CD14-positive monocyte (primary cell): ENCODE results near the gene CPEB4. TPM values are rescaled to one million over a fixed set of nuclear protein-coding genes. Genes with fewer than 3 reads are reported as not detected.

Experiments
- DNase-seq, 3 donors: peaks; one replicate each; pipeline ENCODE4 v3.0.0-alpha.2; 2011 to 2022
- H2AFZ ChIP-seq: 2 replicates; pipeline ENCODE4 v1.6.0; 2012; ENCODE audit warnings: mild to moderate bottlenecking, low read depth, low read length, inconsistent platforms; ENCODE audit not compliant: insufficient read depth, poor library complexity, severe bottlenecking
- H3K27ac ChIP-seq, 2 donors: 1 replicate in 1 of 2; 2 replicates in 1 of 2; pipeline ENCODE4 v1.5.1; 2012 to 2013; ENCODE audit warnings: low read length in 2 of 2, control low read depth in 1 of 2, inconsistent platforms in 1 of 2, low read depth in 1 of 2, mild to moderate bottlenecking in 1 of 2
- H3K27me3 ChIP-seq, 2 donors: one replicate each; pipeline versions ENCODE4 v1.6.0 to v1.6.1; 2011 to 2013; ENCODE audit warnings: low read length in 2 of 2; ENCODE audit not compliant: control insufficient read depth in 2 of 2, insufficient read depth in 2 of 2
- H3K36me3 ChIP-seq, 2 donors: replicated peaks in 1 of 2; 1 replicate in 1 of 2; 2 replicates in 1 of 2; pipeline versions ENCODE4 v1.5.1 to v1.6.1; 2012 to 2013; ENCODE audit warnings: low read length in 2 of 2, control low read depth in 1 of 2, inconsistent platforms in 1 of 2, mild to moderate bottlenecking in 1 of 2; ENCODE audit not compliant: insufficient read depth in 2 of 2, control insufficient read depth in 1 of 2
- H3K4me1 ChIP-seq, 2 donors: 1 replicate in 1 of 2; 2 replicates in 1 of 2; pipeline versions ENCODE4 v1.5.1 to v1.6.1; 2012 to 2013; ENCODE audit warnings: low read length in 2 of 2, control low read depth in 1 of 2, inconsistent platforms in 1 of 2, mild to moderate bottlenecking in 1 of 2, moderate library complexity in 1 of 2; ENCODE audit not compliant: insufficient read depth in 2 of 2, control insufficient read depth in 1 of 2
- H3K4me2 ChIP-seq: replicated peaks from 2 replicates; pipeline ENCODE3; 2012; ENCODE audit warnings: low read length, moderate library complexity, mild to moderate bottlenecking; ENCODE audit not compliant: poor library complexity, severe bottlenecking; ENCODE audit errors: extremely low read depth
- H3K4me3 ChIP-seq, 3 experiments: fragments of 200-600 bp in 1 of 3; sonication (generic) in 1 of 3; replicated peaks in 1 of 3; 1 replicate in 2 of 3; 2 replicates in 1 of 3; pipeline ENCODE4 v1.5.1; 2011 to 2013; ENCODE audit warnings: low read length in 3 of 3, mild to moderate bottlenecking in 3 of 3, control low read depth in 2 of 3, low read depth in 2 of 3, inconsistent platforms in 1 of 3, moderate library complexity in 1 of 3
- H3K79me2 ChIP-seq: 2 replicates; pipeline ENCODE4 v1.6.0; 2012; ENCODE audit warnings: mild to moderate bottlenecking, control low read depth, inconsistent platforms, low read length, moderate library complexity; ENCODE audit not compliant: insufficient read depth
- H3K9ac ChIP-seq: 2 replicates; pipeline ENCODE4 v1.6.0; 2017; ENCODE audit warnings: low read length, mild to moderate bottlenecking; ENCODE audit not compliant: insufficient read depth, poor library complexity, severe bottlenecking
- H3K9me3 ChIP-seq, 2 donors: replicated peaks in 1 of 2; 1 replicate in 1 of 2; 2 replicates in 1 of 2; pipeline versions ENCODE4 v1.5.1 to v1.6.1; 2012 to 2013; ENCODE audit warnings: low read length in 2 of 2, control low read depth in 1 of 2; ENCODE audit not compliant: control insufficient read depth in 1 of 2, insufficient read depth in 1 of 2
- H4K20me1 ChIP-seq: 2 replicates; pipeline ENCODE4 v1.6.0; 2012; ENCODE audit warnings: mild to moderate bottlenecking, low read length, control low read depth, moderate library complexity; ENCODE audit not compliant: insufficient read depth
- H3K27ac Mint-ChIP-seq, 7 donors: one replicate each; pipeline ENCODE4 v1.8.0; 2020; ENCODE audit warnings: mild to moderate bottlenecking in 7 of 7, mixed read lengths in 7 of 7, moderate library complexity in 6 of 7, inconsistent platforms in 2 of 7
- H3K27me3 Mint-ChIP-seq, 3 donors: one replicate each; pipeline ENCODE4 v1.8.0; 2021 to 2022; ENCODE audit warnings: low read depth in 3 of 3, mild to moderate bottlenecking in 3 of 3, mixed read lengths in 3 of 3, moderate library complexity in 3 of 3, inconsistent platforms in 1 of 3
- H3K36me3 Mint-ChIP-seq, 2 donors: one replicate each; pipeline ENCODE4 v1.8.0; 2020; ENCODE audit warnings: mixed read lengths in 2 of 2, inconsistent platforms in 1 of 2, mild to moderate bottlenecking in 1 of 2
- H3K4me1 Mint-ChIP-seq: one replicate; pipeline ENCODE4 v1.8.0; 2020; ENCODE audit warnings: mild to moderate bottlenecking, mixed read lengths
- H3K4me3 Mint-ChIP-seq, 2 donors: one replicate each; pipeline ENCODE4 v1.8.0; 2020; ENCODE audit warnings: mild to moderate bottlenecking in 2 of 2, mixed read lengths in 2 of 2, moderate library complexity in 1 of 2
- H3K9me3 Mint-ChIP-seq, 7 donors: one replicate each; pipeline ENCODE4 v1.8.0; 2020 to 2022; ENCODE audit warnings: mixed read lengths in 7 of 7, mild to moderate bottlenecking in 6 of 7, moderate library complexity in 6 of 7, inconsistent platforms in 2 of 7
- WGBS: methylation state at CpG from one replicate; pipeline ENCODE4 v1.1.5; 2013; ENCODE audit warnings: missing lambda C conversion rate; ENCODE audit not compliant: insufficient coverage; 5-methylcytosine and 5-hydroxymethylcytosine counted together
- intact Hi-C, 2 donors: fragments of 100-400 bp; cut with micrococcal nuclease; formaldehyde crosslinking; loops; one replicate each; pipeline versions ENCODE4 v1.15.0 to v1.15.1; 2023
- polyA plus RNA-seq, 3 donors: library from polyadenylated mRNA; depleted of rRNA in 1 of 3; unstranded in 2 of 3; stranded (reverse) in 1 of 3; fragments of 300-500 nt in 2 of 3; fragments of >200 nt in 1 of 3; fragmentation: Illumina TruSeq in 2 of 3; gene quantifications; 1 replicate in 2 of 3; 2 replicates in 1 of 3; pipeline ENCODE4 v1.2.3, GENCODE V29; 2012 to 2021
- TF ChIP-seq, protein P1 (sequence below): fragments of 200-600 bp; IDR thresholded peaks from one replicate; pipeline ENCODE4 v1.8.0; 2022; ENCODE audit warnings: antibody characterized with exemption, mild to moderate bottlenecking

Gene CPEB4
- polyA plus RNA-seq, 3 donors = 10.7 to 27.3 (median 13.9) TPM

DNA sequence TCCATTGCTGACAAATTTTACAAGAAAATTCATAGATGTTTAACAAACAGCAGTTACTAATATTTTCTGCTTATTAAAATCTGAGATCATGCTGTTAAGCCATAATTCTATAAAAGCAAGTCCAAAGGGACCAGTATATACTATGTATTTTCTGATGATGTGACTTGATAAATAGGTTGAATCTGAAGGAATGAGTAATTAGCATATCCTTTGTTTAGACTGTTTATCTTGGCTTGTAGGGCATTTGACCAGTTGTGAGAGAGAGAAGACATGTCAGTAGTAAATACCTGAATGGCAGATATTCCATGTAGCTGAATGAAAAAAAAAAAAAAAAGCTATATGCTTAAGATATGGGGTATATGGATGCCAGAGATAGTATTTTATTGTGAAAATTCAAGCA is 14.6 kb downstream of the CPEB4 start:
- peaks cover 37% of the 10 kb centered on the region for H3K4me1 Mint-ChIP-seq

DNA sequence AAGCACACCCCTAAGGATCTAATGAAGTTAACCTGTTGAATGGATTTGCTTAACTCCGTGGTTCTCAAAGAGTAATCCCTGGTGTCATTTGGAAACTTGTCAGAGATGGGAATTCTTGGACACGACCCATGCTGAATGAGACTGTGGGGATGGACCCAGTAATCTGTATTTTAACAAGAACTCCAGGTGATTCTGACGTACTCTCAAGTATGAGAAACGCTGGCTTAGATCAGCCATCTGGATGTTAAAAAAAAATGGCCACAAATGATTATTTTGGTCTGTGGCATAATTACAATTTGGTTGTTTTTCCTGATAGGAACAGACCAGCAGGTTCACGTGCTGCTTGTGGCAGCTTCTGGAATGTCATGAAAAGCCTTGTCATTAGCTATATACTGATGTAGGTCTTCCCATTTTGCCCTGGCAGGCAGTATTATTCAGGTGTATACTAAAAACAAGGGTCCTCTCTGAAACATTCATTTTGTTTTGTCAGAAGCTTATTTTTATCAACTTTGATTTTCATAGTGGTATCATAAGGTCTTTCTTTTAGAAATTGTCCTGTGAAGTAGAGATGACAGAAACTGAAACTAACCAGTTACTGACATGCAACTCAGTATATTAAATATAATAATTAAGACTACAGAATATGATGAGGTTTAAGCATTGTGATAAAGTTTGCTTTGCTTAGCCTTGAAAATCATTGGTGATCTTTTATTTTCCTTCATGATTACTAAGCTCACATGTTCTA is 15.4 kb downstream of the CPEB4 start:
- Mint-ChIP-seq H3K4me1 (peaks cover 45% of the 10 kb centered on the region), H3K27me3 (no peaks in the 10 kb centered on the region), H3K4me3 (no peak overlapping the region), H3K36me3 (peaks cover 14 to 39% of the 10 kb centered on the region in 2 donors), H3K9me3 (no peaks in the 10 kb centered on the region), H3K27ac (no peak overlapping the region)
- H3K9me3 ChIP-seq = no peaks in the 10 kb centered on the region
- H3K4me3 ChIP-seq = no peak overlapping the region
- no peaks in the 10 kb centered on the region for H3K27me3 ChIP-seq
- WGBS = 94% methylated on average over 5 of the region's 5 CpGs
- intact Hi-C loops = no loop called here
- H2AFZ ChIP-seq = no peak overlapping the region
- TF ChIP-seq, protein P1, sequence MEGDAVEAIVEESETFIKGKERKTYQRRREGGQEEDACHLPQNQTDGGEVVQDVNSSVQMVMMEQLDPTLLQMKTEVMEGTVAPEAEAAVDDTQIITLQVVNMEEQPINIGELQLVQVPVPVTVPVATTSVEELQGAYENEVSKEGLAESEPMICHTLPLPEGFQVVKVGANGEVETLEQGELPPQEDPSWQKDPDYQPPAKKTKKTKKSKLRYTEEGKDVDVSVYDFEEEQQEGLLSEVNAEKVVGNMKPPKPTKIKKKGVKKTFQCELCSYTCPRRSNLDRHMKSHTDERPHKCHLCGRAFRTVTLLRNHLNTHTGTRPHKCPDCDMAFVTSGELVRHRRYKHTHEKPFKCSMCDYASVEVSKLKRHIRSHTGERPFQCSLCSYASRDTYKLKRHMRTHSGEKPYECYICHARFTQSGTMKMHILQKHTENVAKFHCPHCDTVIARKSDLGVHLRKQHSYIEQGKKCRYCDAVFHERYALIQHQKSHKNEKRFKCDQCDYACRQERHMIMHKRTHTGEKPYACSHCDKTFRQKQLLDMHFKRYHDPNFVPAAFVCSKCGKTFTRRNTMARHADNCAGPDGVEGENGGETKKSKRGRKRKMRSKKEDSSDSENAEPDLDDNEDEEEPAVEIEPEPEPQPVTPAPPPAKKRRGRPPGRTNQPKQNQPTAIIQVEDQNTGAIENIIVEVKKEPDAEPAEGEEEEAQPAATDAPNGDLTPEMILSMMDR = no peak
- no peak overlapping the region for H3K4me2 ChIP-seq
- peaks cover 98% of the 10 kb centered on the region for H4K20me1 ChIP-seq
- peaks cover 30 to 34% of the 10 kb centered on the region in 2 donors for H3K4me1 ChIP-seq
- peaks cover 10 to 28% of the 10 kb centered on the region in 2 donors for H3K36me3 ChIP-seq
- H3K27ac ChIP-seq = peak overlapping the region in 1 of 2 donors; percentile 6
- H3K9ac ChIP-seq = no peak overlapping the region
- DNase-seq = no peak
- H3K79me2 ChIP-seq = peaks cover 100% of the 10 kb centered on the region

More for the DNA sequence above, 14.6 kb downstream of the CPEB4 start:
- no peak overlapping the region for H3K4me3 ChIP-seq
- no peaks in the 10 kb centered on the region for H3K27me3 ChIP-seq
- H3K36me3 ChIP-seq = peaks cover 10 to 28% of the 10 kb centered on the region in 2 donors
- no peak for DNase-seq
- no peaks in the 10 kb centered on the region for H3K9me3 Mint-ChIP-seq
- H3K4me2 ChIP-seq = no peak overlapping the region
- H4K20me1 ChIP-seq = peaks cover 98% of the 10 kb centered on the region
- H3K4me3 Mint-ChIP-seq = no peak overlapping the region
- H3K27ac ChIP-seq = peak overlapping the region in 1 of 2 donors; percentile 6
- H3K27ac Mint-ChIP-seq = no peak overlapping the region
- peaks cover 22 to 25% of the 10 kb centered on the region in 2 donors for H3K4me1 ChIP-seq
- no peak overlapping the region for H3K9ac ChIP-seq
- intact Hi-C loops = no loop called here
- H2AFZ ChIP-seq = no peak overlapping the region
- peaks cover 12 to 40% of the 10 kb centered on the region in 2 donors for H3K36me3 Mint-ChIP-seq
- H3K9me3 ChIP-seq = no peaks in the 10 kb centered on the region
- no peaks in the 10 kb centered on the region for H3K27me3 Mint-ChIP-seq
- TF ChIP-seq, protein P1 = no peak
- peaks cover 100% of the 10 kb centered on the region for H3K79me2 ChIP-seq
